Medulla oblongata (tissue), 1 donor: ENCODE measurements around the gene EXOC6B.

Experiments
- DNase-seq: peaks from one replicate; pipeline ENCODE4 v3.0.0-alpha.2; 2015; ENCODE audit errors: extremely low spot score

Gene EXOC6B

DNA sequence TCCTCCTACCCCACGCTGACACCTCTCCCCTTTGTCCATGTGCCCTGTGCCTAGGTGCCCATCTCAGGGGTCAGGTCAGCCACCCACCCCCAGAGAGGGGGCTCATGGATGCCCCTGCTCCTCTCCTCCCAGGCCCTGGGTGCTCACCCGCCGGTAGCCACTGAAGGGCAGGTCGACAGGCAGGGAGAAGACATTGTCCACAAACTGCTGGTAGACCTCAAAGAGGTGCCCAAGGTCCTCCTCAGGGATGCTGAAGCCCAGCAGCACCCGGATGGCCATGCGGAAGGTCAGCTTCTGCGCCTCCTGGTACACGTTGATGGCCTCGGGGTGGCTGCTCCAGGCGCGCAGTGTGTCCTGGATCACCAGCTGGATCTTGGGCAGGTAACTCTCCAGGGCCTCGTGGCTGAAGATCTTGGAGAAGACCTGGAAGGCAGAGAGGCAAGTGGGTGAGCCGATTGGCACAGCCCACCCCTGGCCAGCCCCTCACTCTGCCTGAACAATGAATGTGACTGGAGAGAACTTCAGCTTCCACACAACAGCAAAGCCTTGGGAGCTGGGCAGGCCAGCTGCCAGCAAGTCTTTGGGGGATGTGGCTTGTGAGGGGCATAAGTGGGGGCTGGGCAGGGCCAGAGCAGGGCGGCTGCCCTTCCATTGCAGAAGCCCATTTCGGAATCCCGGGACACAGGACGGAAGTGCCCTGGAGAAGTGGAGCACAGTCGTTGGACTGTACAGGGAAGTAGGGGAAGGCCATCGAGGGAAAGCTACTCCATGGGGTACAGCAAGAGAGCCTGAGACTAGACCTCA lies 690.6 kb downstream of the EXOC6B start:
- DNase-seq, result no peak

DNA sequence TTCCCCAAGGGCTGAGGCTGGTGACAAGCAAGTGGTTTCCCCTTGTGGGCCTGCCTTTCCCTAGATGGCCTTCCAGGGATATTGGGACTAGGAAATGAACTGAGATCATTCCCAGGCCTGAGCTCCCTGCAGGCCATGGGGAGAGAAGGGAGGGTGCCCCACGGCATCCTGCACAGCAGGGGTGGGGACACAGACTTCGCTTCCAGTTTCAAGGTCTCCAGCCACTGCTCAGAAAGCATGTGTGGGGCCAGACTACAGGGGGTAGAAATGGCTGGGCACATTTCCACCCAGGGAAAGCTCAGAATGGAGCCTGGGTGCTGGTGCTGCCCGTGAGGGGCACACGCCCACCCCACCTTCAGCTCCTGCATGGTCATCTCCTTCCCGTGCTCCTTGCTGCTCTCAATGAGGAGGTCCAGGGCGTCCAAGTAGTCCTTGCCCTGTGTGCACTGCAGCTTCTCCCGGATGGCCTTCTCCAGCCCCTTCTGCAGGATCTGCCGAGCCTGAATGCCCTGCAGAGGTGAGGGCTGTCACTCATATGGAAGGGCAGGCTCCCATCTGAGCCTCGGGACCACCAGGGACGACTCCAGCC lies 691.3 kb downstream of the EXOC6B start:
- no peak for DNase-seq

DNA sequence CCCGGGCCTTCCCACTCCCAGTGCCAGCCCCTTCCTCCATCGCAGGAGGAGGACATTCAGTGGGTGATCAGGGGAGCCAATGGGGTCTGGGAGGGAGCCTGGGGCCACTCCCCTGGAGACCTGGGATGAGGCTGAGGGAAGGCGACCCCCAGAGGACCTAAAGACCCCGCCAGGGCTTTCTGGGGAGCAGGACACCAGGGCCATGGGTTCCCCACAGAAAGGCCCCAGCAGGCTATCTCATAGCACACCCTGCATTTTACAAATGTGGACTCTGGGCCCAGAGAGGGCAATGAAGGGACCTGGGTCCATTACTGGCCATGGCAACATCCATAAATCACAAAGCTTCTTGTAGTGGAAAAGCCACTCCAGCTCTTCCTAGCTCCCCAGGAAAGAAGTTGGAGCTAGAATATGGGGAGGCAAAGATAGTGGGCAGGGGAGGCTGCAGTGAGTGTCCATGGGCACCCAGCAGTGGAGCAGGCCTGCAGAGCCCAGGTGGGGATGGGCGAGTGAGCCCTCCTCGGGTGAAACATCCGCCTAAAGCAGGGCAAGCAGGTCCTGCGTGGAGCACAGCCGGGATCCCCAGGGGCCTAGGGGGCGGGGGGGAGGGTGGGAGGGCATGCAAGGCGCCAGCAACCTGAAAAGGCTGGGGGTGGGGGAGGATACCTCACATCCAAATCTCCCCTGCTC lies 692.0 kb downstream of the EXOC6B start:
- DNase-seq, result no peak

DNA sequence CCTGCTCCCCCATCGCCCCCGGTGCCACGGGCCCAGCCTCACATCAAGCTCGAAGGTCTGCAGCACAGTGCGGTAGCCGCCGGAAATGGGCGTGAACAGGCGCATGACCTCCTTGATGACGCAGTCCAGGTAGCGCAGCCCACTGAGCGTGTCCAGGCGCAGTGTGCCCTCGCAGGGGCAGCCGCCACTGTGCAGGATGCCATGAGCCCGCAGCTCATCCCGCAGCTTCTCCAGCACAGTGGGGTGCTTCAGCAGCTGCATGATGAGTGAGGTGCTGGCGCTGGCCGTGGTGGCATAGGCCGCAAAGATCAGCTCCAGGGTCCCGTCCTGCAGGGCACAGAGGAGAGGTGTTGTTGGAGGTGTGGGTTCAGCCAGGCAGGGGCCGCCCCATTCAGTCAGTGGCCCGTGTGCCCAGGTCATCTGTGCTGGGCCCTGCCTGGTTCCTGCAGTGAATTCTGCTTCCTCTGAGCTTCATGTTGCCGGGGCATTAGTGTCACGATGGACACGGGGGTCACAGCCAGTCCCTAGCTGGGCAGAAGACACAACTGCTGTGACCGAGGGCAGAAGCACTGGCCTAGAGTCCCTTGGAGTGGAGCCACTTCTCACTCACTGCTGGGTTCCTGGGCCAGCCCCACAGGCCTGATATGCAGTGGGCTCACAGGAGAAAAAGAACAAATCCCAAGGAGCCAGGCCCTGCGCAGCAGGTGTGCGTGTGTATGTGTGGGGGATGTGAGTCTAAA lies 692.7 kb downstream of the EXOC6B start:
- DNase-seq, result no peak

DNA sequence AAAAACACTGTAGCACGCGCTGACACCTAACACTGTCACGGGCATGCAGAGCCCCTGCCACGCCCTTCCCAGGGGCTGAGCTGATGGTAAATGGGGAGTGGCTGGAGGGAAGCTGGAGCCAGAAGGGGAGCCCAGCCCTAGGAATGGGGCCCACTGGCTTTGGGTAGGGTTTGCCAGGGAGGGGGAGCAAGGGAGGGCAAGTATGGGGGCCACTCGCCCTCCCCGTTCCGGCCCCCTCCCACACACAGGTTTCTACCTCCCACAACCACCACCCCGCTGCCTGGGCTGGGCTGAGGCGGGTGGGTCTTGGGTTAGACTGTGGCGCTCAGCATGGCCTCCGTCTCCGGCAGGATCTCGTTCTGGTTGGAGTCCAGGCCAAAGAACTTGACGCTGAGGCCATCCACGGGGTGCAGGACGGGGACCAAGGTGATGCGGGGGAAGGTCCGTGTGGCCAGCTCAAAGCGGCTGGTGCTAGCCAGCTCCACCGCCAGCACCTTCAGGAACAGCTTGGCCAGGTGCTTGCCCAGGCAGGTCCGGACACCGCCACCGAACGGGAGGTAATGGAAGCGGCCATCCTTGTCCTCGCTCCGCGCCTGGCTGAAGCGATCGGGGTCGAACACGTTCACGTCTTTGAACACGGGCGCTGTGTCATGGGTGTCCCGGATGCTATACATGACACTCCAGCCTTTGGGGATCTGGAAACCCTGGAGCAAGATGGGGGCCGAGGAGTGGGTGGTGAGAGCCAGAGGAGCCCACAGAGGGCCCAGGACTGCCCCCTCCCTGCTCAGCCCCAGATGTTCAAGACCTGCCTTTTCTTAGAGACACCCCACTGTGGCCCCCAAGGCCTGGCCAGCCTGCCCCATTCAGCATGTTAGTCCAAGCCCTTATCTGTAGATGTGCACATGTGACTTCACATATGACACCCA lies 693.7 kb downstream of the EXOC6B start:
- no peak for DNase-seq

DNA sequence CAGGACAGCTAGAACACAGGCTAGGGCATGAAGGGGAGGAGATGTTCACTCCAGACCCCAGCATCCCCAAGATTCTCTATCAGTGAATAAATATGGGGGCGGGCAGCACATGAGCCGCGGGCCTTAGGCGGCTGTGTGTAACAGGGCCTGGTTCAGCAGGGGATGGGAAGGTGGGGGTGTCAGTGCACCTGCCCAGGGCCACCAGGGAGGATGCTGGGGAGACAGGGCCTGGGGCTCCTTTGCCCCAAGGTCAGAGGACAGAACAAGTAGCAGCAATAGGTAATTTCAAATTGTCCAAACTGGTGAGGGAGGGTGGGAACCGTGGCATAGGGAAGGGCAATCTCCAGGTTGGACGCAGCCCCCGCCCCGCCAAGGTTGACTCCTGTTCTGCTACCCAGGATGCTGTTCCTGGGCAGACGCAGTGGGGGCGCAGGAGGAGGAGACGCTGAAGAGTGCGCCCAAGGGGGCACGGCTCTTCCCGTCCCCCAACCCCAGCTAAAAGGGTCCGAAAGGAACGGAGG lies 694.4 kb downstream of the EXOC6B start:
- no peak for DNase-seq

DNA sequence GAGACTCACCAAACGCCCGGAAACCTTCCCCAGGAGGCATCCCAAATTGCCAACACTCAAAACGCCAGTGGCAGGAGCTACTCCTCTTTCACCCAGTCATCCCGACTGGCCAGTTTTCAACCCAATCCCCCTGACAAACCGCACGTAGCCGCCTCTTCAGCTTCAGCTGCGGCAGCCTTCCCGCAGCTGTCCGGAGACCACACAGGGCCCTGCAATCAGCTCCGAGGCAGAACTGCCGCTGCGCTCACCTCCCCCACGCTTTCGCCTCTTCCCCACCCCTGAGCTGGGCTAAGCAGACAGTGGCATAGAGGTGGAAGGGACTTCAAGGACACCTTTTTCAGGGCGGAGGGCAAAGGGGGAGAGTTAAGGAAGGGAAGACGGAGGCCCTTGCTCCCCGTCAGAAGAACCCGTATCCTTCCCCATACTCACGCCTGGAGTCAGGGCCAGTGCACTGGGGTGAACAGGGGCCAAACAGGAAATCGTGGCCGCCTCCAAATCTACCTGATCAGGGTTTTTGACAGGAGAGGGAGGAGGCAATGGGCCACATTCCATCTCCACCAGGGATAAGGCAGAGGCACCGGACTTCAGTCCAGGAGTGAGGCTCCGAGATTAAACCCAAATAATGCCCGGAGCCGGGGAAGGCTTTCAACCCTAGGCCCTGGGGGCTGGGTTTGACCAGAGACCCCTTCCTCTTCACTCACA lies 695.0 kb downstream of the EXOC6B start:
- no peak for DNase-seq

DNA sequence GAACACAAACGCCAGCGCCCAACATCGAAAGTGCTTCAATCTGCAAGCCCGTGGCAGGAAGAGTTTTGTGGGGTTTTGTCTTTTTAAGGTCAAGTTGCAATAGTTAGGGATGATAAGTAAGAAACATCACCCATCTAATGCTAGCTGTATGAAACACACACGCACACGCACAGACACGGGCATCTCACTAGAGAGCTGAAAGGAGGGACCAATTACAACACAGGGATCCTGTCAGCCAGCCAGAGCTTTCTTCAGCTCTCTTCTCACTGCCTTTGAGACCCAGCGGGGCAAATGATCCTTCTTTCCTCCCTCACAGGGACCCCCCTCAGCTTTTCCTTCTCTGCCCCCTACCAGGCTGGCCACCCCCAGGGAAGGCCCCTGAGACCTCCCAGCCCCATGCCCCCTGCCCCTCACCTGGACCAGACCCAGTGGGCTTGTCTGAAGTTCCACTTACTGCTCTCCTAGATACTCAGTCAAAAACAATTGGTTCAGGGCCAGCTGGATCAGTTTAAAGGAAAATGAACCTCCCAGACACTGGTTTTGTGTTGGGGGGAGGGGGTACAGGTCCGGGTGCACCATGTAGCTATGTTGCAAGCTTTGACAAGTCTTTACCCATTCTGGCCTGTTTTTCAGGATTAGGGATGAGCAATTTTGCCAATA lies 696.0 kb downstream of the EXOC6B start:
- DNase-seq, result no peak

DNA sequence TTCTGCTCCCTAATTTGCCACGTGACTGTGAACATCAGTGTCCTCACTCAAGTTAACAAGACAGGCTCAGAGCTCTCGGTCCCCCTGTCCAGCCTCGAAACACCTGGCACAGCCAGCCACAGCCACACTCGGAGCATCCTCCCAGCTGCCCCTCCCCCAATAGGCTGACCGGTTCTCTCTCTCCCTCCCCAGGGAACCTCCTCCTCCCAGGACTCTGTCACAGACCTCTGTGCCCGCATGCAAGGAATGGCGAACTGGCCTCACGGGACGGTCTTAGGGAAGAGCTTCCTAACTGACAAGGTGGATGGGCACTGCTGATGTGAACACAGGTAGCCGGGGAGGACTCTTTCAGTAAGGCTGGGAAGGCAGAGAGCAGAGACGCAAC lies 697.0 kb downstream of the EXOC6B start:
- DNase-seq, result no peak

DNA sequence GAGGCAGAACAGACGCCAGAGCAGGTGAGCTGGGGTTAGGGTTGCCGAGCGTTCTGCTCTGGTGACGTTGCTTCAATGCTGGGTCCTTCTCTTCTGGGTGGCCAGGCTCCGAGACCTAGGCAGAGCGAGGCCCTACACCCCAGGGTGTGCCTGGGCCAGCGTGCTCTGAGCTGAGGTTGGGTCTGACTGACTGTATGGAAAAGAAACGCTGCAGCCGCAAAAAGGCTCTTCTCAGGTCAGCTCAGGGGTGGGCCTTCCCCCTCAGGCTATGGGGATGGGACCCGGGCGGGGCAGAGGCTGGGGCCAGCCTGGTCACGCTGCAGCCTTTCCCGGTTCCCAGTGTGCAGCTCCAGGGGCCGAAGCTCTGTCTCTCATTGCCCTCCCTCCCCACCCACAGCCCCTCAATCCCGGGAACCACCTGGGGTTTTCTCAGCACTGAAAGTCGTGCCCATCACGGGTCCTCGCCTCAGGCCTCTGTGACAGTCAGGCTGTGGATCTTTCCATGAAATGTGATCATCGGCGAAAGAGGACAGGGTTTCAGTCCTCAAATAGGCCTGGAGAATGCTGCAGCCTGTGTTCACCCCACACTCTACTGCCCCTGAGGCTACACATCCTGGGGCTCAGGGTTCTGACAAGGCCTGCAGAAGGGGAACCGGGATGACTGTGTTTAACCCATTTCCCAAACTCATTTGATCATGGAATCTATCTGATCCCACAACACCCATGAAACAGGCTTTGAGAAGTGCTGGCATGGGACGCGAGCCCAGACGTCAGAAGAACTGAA lies 697.6 kb downstream of the EXOC6B start:
- DNase-seq, result no peak

DNA sequence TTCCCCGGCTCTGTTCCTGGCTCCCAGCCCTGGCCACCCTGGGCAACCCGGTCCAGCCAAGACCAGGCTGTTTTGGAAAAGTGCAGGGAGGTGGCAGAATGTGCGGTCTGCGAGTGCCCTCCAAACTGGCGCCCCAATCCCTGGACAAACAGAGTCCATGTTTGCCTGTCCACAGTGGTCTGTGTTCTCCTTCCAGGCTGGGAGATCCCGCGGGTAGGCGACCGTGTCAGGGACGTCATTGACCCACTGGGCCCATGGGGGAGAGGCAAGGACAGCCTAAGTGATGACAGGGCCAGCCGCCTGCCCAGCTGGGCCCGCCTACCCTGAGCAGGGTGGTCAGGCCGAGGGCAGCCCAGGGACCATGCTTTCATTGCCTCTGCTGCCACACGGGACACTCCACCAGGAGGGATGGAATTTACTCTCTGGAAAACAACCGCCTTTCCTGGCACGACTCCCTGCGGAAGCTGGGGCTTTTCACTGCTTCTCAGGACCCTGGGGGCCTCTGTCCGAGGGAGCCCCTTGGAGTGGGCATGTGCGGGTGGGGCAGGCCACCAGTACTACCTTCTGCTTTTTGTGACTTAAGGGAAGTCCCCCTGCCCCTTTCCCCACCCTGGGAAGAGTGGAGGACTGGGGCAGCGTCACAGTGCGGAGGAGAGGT lies 698.3 kb downstream of the EXOC6B start:
- no peak for DNase-seq

DNA sequence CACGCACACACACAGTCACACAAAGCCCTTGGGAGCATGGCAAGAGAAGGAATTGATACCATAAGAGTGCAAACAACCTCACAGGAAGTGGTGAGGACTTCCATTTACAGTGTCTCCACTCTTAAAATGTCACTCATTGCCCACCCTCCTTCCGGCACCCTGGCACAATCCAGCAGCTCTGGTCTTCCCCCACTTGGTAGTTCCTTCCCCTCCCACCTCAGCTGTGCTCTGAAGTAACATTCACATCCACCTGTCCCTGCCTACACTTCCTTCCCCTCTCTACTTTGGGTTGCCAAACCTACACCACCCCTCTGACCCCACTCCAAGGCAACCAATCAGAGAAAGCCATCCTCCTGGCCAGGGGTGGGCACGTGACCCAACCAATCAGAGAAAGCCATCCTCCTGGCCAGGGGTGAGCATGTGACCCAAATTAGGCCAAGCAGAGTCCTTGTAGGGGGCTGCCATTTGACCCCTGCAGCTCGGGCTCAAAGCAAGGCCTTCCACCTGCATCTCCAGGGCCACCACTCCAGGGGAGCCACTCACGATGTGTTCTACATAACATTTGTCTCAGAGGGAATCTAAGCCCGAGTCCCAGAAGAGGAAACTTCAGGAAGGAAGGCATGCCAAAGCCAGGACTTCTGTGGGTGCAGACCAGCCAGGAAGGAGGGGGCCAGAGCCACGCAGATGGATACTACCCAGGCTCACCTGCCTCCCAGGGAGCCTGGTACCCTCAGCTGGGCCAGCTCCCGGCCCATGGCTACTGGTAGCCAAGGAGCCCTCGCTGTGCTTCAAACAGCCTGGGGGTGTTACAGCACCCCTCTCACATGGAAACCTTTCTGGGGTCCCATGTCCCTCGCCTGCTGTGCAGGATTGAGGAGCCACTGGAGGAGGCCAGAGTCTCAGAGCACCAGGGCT lies 699.4 kb downstream of the EXOC6B start:
- DNase-seq, result no peak
